IMR-90 (cell line): ENCODE measurements around the gene DIP2A. TPM values are rescaled to one million over a fixed set of nuclear protein-coding genes. Genes with fewer than 3 reads are reported as not detected.

Experiments
- ATAC-seq: fragments of 200-7000 bp; cut with Tn5 transposase; 2 replicates; pipeline ENCODE4 v1.9.1; 2020; ENCODE audit warnings: low read depth, mild to moderate bottlenecking, moderate library complexity
- BruUV-seq: library from RNA; stranded (reverse); fragments of 400-500 nt; replicated peaks from 2 replicates; lab custom pipeline; 2021; lab: Mats Ljungman, UMichigan
- CTCF ChIA-PET: fragments of 300-600 bp; formaldehyde crosslinking; extraction: SDS; loops from one replicate; lab custom pipeline; 2021; ENCODE audit warnings: antibody characterized with exemption; lab: Yijun Ruan, JAX
- POLR2A ChIA-PET: fragments of 300-600 bp; sonication (Branson Sonifier 250); formaldehyde crosslinking; loops from one replicate; lab custom pipeline; 2022; ENCODE audit warnings: antibody characterized with exemption; ENCODE audit not compliant: unreplicated experiment; lab: Charles Lee
- DNase-seq: peaks from one replicate; pipeline ENCODE4 v3.0.0; 2013
- H2AFZ ChIP-seq: replicated peaks from 2 replicates; pipeline ENCODE3; 2013; ENCODE audit warnings: low read length, mild to moderate bottlenecking; ENCODE audit not compliant: poor library complexity
- H2AK5ac ChIP-seq: 2 replicates; pipeline ENCODE4 v1.6.1; 2013; ENCODE audit warnings: low read depth, low read length, inconsistent platforms
- H2AK9ac ChIP-seq: replicated peaks from 2 replicates; pipeline ENCODE3; 2013; ENCODE audit warnings: mild to moderate bottlenecking, low read depth, low read length, moderate library complexity; ENCODE audit not compliant: poor library complexity
- H2BK120ac ChIP-seq: 2 replicates; pipeline ENCODE4 v1.6.1; 2013; ENCODE audit warnings: low read depth, low read length, inconsistent platforms
- H2BK15ac ChIP-seq: 3 replicates; pipeline ENCODE4 v1.6.1; 2013; ENCODE audit warnings: low read depth, low read length, inconsistent platforms
- H2BK20ac ChIP-seq: 2 replicates; pipeline ENCODE4 v1.6.1; 2013; ENCODE audit warnings: low read depth, mild to moderate bottlenecking, inconsistent platforms, low read length, moderate library complexity
- H2BK5ac ChIP-seq: 2 replicates; pipeline ENCODE4 v1.6.1; 2013; ENCODE audit warnings: mild to moderate bottlenecking, low read depth, low read length, inconsistent platforms; ENCODE audit not compliant: poor library complexity, severe bottlenecking
- H3K14ac ChIP-seq: replicated peaks from 2 replicates; pipeline ENCODE4 v1.6.1; 2013; ENCODE audit warnings: low read depth, low read length, inconsistent platforms
- H3K18ac ChIP-seq: 2 replicates; pipeline ENCODE4 v1.6.1; 2013; ENCODE audit warnings: low read depth, low read length, control low read depth
- H3K23ac ChIP-seq: 2 replicates; pipeline ENCODE4 v1.6.1; 2013; ENCODE audit warnings: low read depth, low read length, inconsistent platforms
- H3K27ac ChIP-seq: 2 replicates; pipeline ENCODE4 v1.5.1; 2013; ENCODE audit warnings: mild to moderate bottlenecking, control low read depth, low read length; ENCODE audit not compliant: insufficient read depth
- H3K27me3 ChIP-seq: 2 replicates; pipeline ENCODE4 v1.6.1; 2013; ENCODE audit warnings: low read length; ENCODE audit not compliant: control insufficient read depth, insufficient read depth
- H3K36me3 ChIP-seq: 2 replicates; pipeline ENCODE4 v1.6.1; 2013; ENCODE audit warnings: low read length, mixed read lengths; ENCODE audit not compliant: control insufficient read depth, insufficient read depth
- H3K4ac ChIP-seq: 2 replicates; pipeline ENCODE4 v1.6.1; 2013; ENCODE audit warnings: low read depth, low read length, inconsistent platforms
- H3K4me1 ChIP-seq: 2 replicates; pipeline ENCODE4 v1.6.1; 2013; ENCODE audit warnings: low read length, mixed read lengths; ENCODE audit not compliant: control insufficient read depth, insufficient read depth
- H3K4me2 ChIP-seq: 2 replicates; pipeline ENCODE4 v1.6.1; 2013; ENCODE audit warnings: low read depth, mild to moderate bottlenecking, control low read depth, low read length, moderate library complexity
- H3K4me3 ChIP-seq: 2 replicates; pipeline ENCODE4 v1.5.1; 2013; ENCODE audit warnings: low read depth, mild to moderate bottlenecking, control low read depth, low read length, moderate library complexity; ENCODE audit not compliant: insufficient read depth
- H3K56ac ChIP-seq: 2 replicates; pipeline ENCODE4 v1.6.1; 2013; ENCODE audit warnings: low read length, inconsistent platforms; ENCODE audit not compliant: insufficient read depth; ENCODE audit errors: extremely low read depth
- H3K79me1 ChIP-seq, 2 experiments: 2 replicates each; pipeline ENCODE4 v1.6.1; 2013; ENCODE audit warnings: low read length in 2 of 2, inconsistent platforms in 1 of 2, low read depth in 1 of 2
- H3K9ac ChIP-seq: 2 replicates; pipeline ENCODE4 v1.6.1; 2013; ENCODE audit warnings: low read depth, low read length, control low read depth
- H3K9me1 ChIP-seq: 2 replicates; pipeline ENCODE4 v1.6.1; 2013; ENCODE audit warnings: low read length, inconsistent platforms; ENCODE audit not compliant: insufficient read depth
- H3K9me3 ChIP-seq: 2 replicates; pipeline ENCODE4 v1.6.1; 2013; ENCODE audit warnings: low read length; ENCODE audit not compliant: control insufficient read depth, insufficient read depth
- H4K20me1 ChIP-seq: 2 replicates; pipeline ENCODE4 v1.6.1; 2013; ENCODE audit warnings: low read length, inconsistent platforms; ENCODE audit not compliant: insufficient read depth
- H4K5ac ChIP-seq: 2 replicates; pipeline ENCODE4 v1.6.1; 2013; ENCODE audit warnings: mild to moderate bottlenecking, low read depth, low read length, control low read depth
- H4K8ac ChIP-seq, 2 experiments: 2 replicates each; pipeline ENCODE4 v1.6.1; 2013; ENCODE audit warnings: low read depth in 2 of 2, low read length in 2 of 2, control low read depth in 1 of 2, inconsistent platforms in 1 of 2
- H4K91ac ChIP-seq: 2 replicates; pipeline ENCODE4 v1.6.1; 2013; ENCODE audit warnings: low read depth, low read length, inconsistent platforms; ENCODE audit not compliant: insufficient read depth
- BHLHE40 ChIP-seq: fragments of 150-350 bp; IDR thresholded peaks from 2 replicates; pipeline ENCODE4 v1.6.1; 2016; ENCODE audit warnings: mild to moderate bottlenecking, low read depth, low read length
- CEBPB ChIP-seq: IDR thresholded peaks from 2 replicates; pipeline ENCODE4 v1.6.1; 2012; ENCODE audit warnings: low read depth, low read length, improper control_type of control experiment
- CHD1 ChIP-seq: IDR thresholded peaks from 2 replicates; pipeline ENCODE4 v1.6.1; 2012; ENCODE audit warnings: low read depth, low read length, improper control_type of control experiment
- FOS ChIP-seq: fragments of 150-350 bp; IDR thresholded peaks from 2 replicates; pipeline ENCODE4 v1.6.1; 2016; ENCODE audit warnings: low read depth, low read length
- MAFK ChIP-seq: IDR thresholded peaks from 2 replicates; pipeline ENCODE4 v1.6.1; 2012; ENCODE audit warnings: low read depth, low read length, improper control_type of control experiment
- MAZ ChIP-seq: IDR thresholded peaks from 2 replicates; pipeline ENCODE4 v1.6.1; 2012; ENCODE audit warnings: low read depth, mild to moderate bottlenecking, low read length, improper control_type of control experiment, moderate library complexity, borderline replicate concordance
- NFE2L2 ChIP-seq: fragments of 150-350 bp; IDR thresholded peaks from 2 replicates; pipeline ENCODE4 v1.6.1; 2016; ENCODE audit warnings: low read depth, mild to moderate bottlenecking, low read length
- POLR2A ChIP-seq: IDR thresholded peaks from 2 replicates; pipeline ENCODE4 v1.6.1; 2012; ENCODE audit warnings: mild to moderate bottlenecking, low read depth, low read length
- RAD21 ChIP-seq: IDR thresholded peaks from 2 replicates; pipeline ENCODE4 v1.6.1; 2012; ENCODE audit warnings: low read length, improper control_type of control experiment
- RCOR1 ChIP-seq: IDR thresholded peaks from 2 replicates; pipeline ENCODE4 v1.6.1; 2012; ENCODE audit warnings: mild to moderate bottlenecking, low read length, improper control_type of control experiment; ENCODE audit not compliant: insufficient replicate concordance
- RFX5 ChIP-seq: IDR thresholded peaks from 2 replicates; pipeline ENCODE4 v1.8.0; 2012; ENCODE audit warnings: low read depth, mild to moderate bottlenecking, low read length, moderate library complexity
- SMC3 ChIP-seq: fragments of 150-350 bp; IDR thresholded peaks from 2 replicates; pipeline ENCODE4 v1.6.1; 2016; ENCODE audit warnings: low read depth, mild to moderate bottlenecking, antibody characterized with exemption, low read length, moderate library complexity
- WGBS, 2 experiments: methylation state at CpG; one replicate each; pipeline versions ENCODE4 v1.1.5 to v1.1.7; 2013; ENCODE audit warnings: missing lambda C conversion rate in 2 of 2; ENCODE audit not compliant: insufficient read length in 1 of 2; ENCODE audit errors: extremely low coverage in 2 of 2; 5-methylcytosine and 5-hydroxymethylcytosine counted together
- dilution Hi-C: fragments of 300-500 bp; cut with HindIII; formaldehyde crosslinking; loops from one replicate; pipeline ENCODE4 v1.14.3; 2018; ENCODE audit warnings: low sequenced_read_pairs; ENCODE audit not compliant: unreplicated experiment
- in situ Hi-C: fragments of 300-500 bp; cut with MboI; formaldehyde crosslinking; loops from 3 replicates; pipeline ENCODE4 v1.14.3; 2019; ENCODE audit warnings: low sequenced_read_pairs, inconsistent platforms, mixed read lengths
- intact Hi-C: fragments of 100-400 bp; cut with micrococcal nuclease; formaldehyde crosslinking; loops from 2 replicates; pipeline ENCODE4 v1.10.0; 2022
- polyA plus RNA-seq, 3 experiments: library from polyadenylated mRNA; depleted of rRNA; stranded (reverse); fragments of >200 nt; gene quantifications; 2 replicates each; pipeline ENCODE4 v1.2.3, GENCODE V29; 2012; ENCODE audit warnings: low replicate concordance in 1 of 3
- total RNA-seq: library from RNA; depleted of rRNA; stranded (reverse); fragments of >200 nt; gene quantifications from 2 replicates; pipeline ENCODE4 v1.2.3, GENCODE V29; 2012
- TF ChIP-seq, protein P1 (sequence below): fragments of 150-350 bp; IDR thresholded peaks from 2 replicates; pipeline ENCODE4 v1.6.1; 2016; ENCODE audit warnings: low read depth, mild to moderate bottlenecking, low read length, moderate library complexity, borderline replicate concordance

Gene DIP2A
- total and polyA plus RNA-seq, 2 of the 4 experiments (the other 2 are of a cell fraction), result 17.9 to 24.3 TPM

DNA sequence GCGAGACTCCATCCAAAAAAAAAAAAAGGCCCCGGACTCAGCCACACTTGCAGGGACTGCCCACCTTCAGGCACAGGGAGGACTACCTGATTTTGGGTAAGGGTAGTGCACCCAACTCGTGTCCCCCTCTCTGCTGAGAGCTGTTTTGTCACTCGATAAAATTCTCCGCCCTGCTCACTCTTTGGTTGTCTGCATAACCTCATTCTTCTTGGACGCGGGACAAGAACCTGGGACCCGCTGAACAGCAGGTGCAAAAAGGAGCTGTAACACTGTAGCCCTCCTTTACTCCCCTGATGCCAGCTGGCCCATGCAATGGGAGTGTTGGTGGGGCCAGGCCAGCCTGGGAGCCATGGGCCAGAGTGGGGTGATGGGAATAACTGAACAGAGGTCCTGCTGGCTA is 135.6 kb downstream of the DIP2A start:
- H3K27ac ChIP-seq, result no peak overlapping the region
- H3K4ac ChIP-seq, result no peak overlapping the region
- H2BK15ac ChIP-seq, result no peak overlapping the region
- no TSS peak for BruUV-seq
- H4K5ac ChIP-seq, result no peak overlapping the region
- 0 out of 2 replicates have a peak, but pooled peaks cover 4% of the 10 kb centered on the region for H3K9me1 ChIP-seq
- no peak overlapping the region for H2BK120ac ChIP-seq
- no peak overlapping the region for H4K91ac ChIP-seq
- TF ChIP-seq, protein P1, sequence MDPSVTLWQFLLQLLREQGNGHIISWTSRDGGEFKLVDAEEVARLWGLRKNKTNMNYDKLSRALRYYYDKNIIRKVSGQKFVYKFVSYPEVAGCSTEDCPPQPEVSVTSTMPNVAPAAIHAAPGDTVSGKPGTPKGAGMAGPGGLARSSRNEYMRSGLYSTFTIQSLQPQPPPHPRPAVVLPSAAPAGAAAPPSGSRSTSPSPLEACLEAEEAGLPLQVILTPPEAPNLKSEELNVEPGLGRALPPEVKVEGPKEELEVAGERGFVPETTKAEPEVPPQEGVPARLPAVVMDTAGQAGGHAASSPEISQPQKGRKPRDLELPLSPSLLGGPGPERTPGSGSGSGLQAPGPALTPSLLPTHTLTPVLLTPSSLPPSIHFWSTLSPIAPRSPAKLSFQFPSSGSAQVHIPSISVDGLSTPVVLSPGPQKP, result no peak
- no peak for TF ChIP-seq RFX5
- no peak for TF ChIP-seq RAD21
- no peak for TF ChIP-seq NFE2L2
- TF ChIP-seq CHD1, result no peak
- no peak for TF ChIP-seq POLR2A
- no peak for TF ChIP-seq FOS
- TF ChIP-seq CEBPB, result no peak
- TF ChIP-seq BHLHE40, result no peak
- TF ChIP-seq RCOR1, result no peak
- no peak for TF ChIP-seq MAZ
- TF ChIP-seq SMC3, result no peak
- no peak for TF ChIP-seq MAFK
- H3K27me3 ChIP-seq, result no peaks in the 10 kb centered on the region
- no peak overlapping the region for H4K8ac ChIP-seq
- DNase-seq (no peak), ATAC-seq (no peak)
- H2AK9ac ChIP-seq, result no peak overlapping the region
- intact Hi-C loops, result no loop called here
- CTCF ChIA-PET, result no interaction called here
- no peaks in the 10 kb centered on the region for H3K36me3 ChIP-seq
- H2AK5ac ChIP-seq, result no peak overlapping the region
- in situ Hi-C loops, result no loop called here
- peaks cover 17% of the 10 kb centered on the region for H3K9me3 ChIP-seq
- no peak overlapping the region for H3K18ac ChIP-seq
- no peaks in the 10 kb centered on the region for H3K79me1 ChIP-seq
- POLR2A ChIA-PET, result no interaction called here
- no peak overlapping the region for H2BK20ac ChIP-seq
- peaks cover 6% of the 10 kb centered on the region for H3K4me1 ChIP-seq
- no peak overlapping the region for H3K4me3 ChIP-seq
- no peak overlapping the region for H2AFZ ChIP-seq
- no peak overlapping the region for H3K4me2 ChIP-seq
- H3K14ac ChIP-seq, result no peak overlapping the region
- no peak overlapping the region for H3K9ac ChIP-seq
- WGBS, 2 experiments, result 60% methylated on average over 3 of the region's 8 CpGs; no CpG with 5 or more reads in 1 of the 2 experiments
- H4K20me1 ChIP-seq, result no peaks in the 10 kb centered on the region
- no peak overlapping the region for H3K23ac ChIP-seq
- dilution Hi-C loops, result no loop called here
- H2BK5ac ChIP-seq, result no peak overlapping the region
- no peak overlapping the region for H3K56ac ChIP-seq
